A673 (cell line): ENCODE measurements around the gene ADM2. TPM values are rescaled to one million over a fixed set of nuclear protein-coding genes. Genes with fewer than 3 reads are reported as not detected.
"Not testable (repeated sequence)": the region's sequence is repeated elsewhere in the genome, so short reads cannot be mapped to it uniquely, and the experiment has no call there.

Experiments used
- Bru-seq: library from RNA; stranded (reverse); fragments of 400-500 nt; gene quantifications from one replicate; lab custom pipeline; 2021; lab: Mats Ljungman, UMichigan
- BruChase-seq, 2 experiments: library from RNA; stranded (reverse); fragments of 400-500 nt; gene quantifications; one replicate each; lab custom pipeline; 2021; lab: Mats Ljungman, UMichigan
- BruUV-seq: library from RNA; stranded (reverse); fragments of 400-500 nt; replicated peaks from 2 replicates; lab custom pipeline; 2021; lab: Mats Ljungman, UMichigan
- CTCF ChIA-PET: fragments of 300-600 bp; sonication (Branson Sonifier 250); formaldehyde crosslinking; loops from one replicate; lab custom pipeline; 2022; ENCODE audit warnings: antibody characterized with exemption; lab: Charles Lee
- POLR2A ChIA-PET: fragments of 300-600 bp; sonication (Branson Sonifier 250); formaldehyde crosslinking; loops from one replicate; lab custom pipeline; 2022; ENCODE audit warnings: antibody characterized with exemption; ENCODE audit not compliant: low non-redundant PET; lab: Charles Lee
- DNase-seq: peaks from one replicate; pipeline ENCODE4 v3.0.0-alpha.2; 2015; ENCODE audit warnings: low spot score
- H3K27ac ChIP-seq: fragments of 200-600 bp; sonication (generic); 2 replicates; pipeline ENCODE4 v1.5.1; 2016; ENCODE audit warnings: mixed run types, low read depth, mild to moderate bottlenecking, mixed read lengths, antibody characterized with exemption, low read length; ENCODE audit not compliant: poor library complexity, severe bottlenecking
- H3K27me3 ChIP-seq: fragments of 200-600 bp; sonication (generic); replicated peaks from 2 replicates; pipeline ENCODE4 v1.6.1; 2017; ENCODE audit warnings: mixed run types, low read depth, mild to moderate bottlenecking, mixed read lengths, antibody characterized with exemption, low read length; ENCODE audit not compliant: insufficient read depth, poor library complexity
- H3K36me3 ChIP-seq: fragments of 200-600 bp; sonication (generic); 2 replicates; pipeline ENCODE4 v1.6.1; 2016; ENCODE audit warnings: mixed run types, mild to moderate bottlenecking, mixed read lengths, antibody characterized with exemption, low read length; ENCODE audit not compliant: insufficient read depth, poor library complexity, severe bottlenecking
- H3K4me1 ChIP-seq: fragments of 200-600 bp; sonication (generic); 2 replicates; pipeline ENCODE4 v1.6.1; 2017; ENCODE audit warnings: mixed run types, mild to moderate bottlenecking, mixed read lengths, antibody characterized with exemption, low read length; ENCODE audit not compliant: insufficient read depth, poor library complexity, severe bottlenecking
- H3K4me3 ChIP-seq: fragments of 200-600 bp; sonication (generic); 2 replicates; pipeline ENCODE4 v1.5.1; 2016; ENCODE audit warnings: low read depth, mixed run types, mild to moderate bottlenecking, mixed read lengths, low read length; ENCODE audit not compliant: poor library complexity, severe bottlenecking
- H3K9me3 ChIP-seq: fragments of 200-600 bp; sonication (generic); 2 replicates; pipeline ENCODE4 v1.6.1; 2016; ENCODE audit warnings: mixed run types, low read depth, mild to moderate bottlenecking, mixed read lengths, antibody characterized with exemption, low read length; ENCODE audit not compliant: poor library complexity, severe bottlenecking
- EZH2 ChIP-seq: fragments of 200-600 bp; sonication (generic); IDR thresholded peaks from 2 replicates; pipeline ENCODE4 v1.6.1; 2017; ENCODE audit warnings: borderline replicate concordance, low read depth, mild to moderate bottlenecking, mixed read lengths, antibody characterized with exemption, low read length; ENCODE audit not compliant: poor library complexity, severe bottlenecking
- intact Hi-C: fragments of 100-400 bp; cut with micrococcal nuclease; formaldehyde crosslinking; loops from one replicate; pipeline ENCODE4 v1.10.0; 2022; ENCODE audit not compliant: unreplicated experiment
- long read RNA-seq: library from polyadenylated mRNA; stranded (forward); transcript quantifications from one replicate; pipeline ENCODE4 v2.0.0, GENCODE V29; 2022
- total RNA-seq: library from RNA; stranded (reverse); gene quantifications from 2 replicates; pipeline ENCODE4 v1.2.3, GENCODE V29; 2021
- TF ChIP-seq, protein P1 (sequence below): fragments of 300-800, 200-600 bp; sonication (generic); conservative IDR thresholded peaks from 2 replicates; pipeline ENCODE4 v1.5.1; 2017; ENCODE audit warnings: low read depth, mild to moderate bottlenecking, antibody characterized with exemption, low read length, moderate library complexity, mixed read lengths

ADM2 gene
- total RNA-seq (5.4 and 9.8 TPM in 2 replicates), Bru-seq, nascent RNA (percentile 45 among the genes with signal in this experiment), BruChase-seq, experiment 1, labeled RNA remaining after a 2-hour chase (percentile 59 among the genes with signal in this experiment), BruChase-seq, experiment 2, labeled RNA remaining after a 6-hour chase (percentile 56 among the genes with signal in this experiment)
- long read RNA-seq, full-length matches to known transcripts, result 6 of 14 reads
- long read RNA-seq, partial matches to known transcripts, result 0 of 14 reads
- long read RNA-seq, other reads (novel, unspliced or antisense), result 8 of 14 reads

- no peak for TF ChIP-seq EZH2
- TF ChIP-seq, protein P1, sequence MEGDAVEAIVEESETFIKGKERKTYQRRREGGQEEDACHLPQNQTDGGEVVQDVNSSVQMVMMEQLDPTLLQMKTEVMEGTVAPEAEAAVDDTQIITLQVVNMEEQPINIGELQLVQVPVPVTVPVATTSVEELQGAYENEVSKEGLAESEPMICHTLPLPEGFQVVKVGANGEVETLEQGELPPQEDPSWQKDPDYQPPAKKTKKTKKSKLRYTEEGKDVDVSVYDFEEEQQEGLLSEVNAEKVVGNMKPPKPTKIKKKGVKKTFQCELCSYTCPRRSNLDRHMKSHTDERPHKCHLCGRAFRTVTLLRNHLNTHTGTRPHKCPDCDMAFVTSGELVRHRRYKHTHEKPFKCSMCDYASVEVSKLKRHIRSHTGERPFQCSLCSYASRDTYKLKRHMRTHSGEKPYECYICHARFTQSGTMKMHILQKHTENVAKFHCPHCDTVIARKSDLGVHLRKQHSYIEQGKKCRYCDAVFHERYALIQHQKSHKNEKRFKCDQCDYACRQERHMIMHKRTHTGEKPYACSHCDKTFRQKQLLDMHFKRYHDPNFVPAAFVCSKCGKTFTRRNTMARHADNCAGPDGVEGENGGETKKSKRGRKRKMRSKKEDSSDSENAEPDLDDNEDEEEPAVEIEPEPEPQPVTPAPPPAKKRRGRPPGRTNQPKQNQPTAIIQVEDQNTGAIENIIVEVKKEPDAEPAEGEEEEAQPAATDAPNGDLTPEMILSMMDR, result no peak
- BruUV-seq, result no TSS peak
- ChIA-PET POLR2A (no interaction called here), CTCF (no interaction called here)
- peak within 1 kb of the TSS; percentile 82 for H3K4me3 ChIP-seq
- H3K4me1 ChIP-seq, result peaks cover 7% of the 10 kb centered on the region
- no peaks in the 10 kb centered on the region for H3K36me3 ChIP-seq
- intact Hi-C loops, result no loop called here
- no peaks in the 10 kb centered on the region for H3K9me3 ChIP-seq
- DNase-seq, result peak; percentile 63
- H3K27ac ChIP-seq, result peak within 1 kb of the TSS; percentile 77
- peaks cover 10% of the 10 kb centered on the region for H3K27me3 ChIP-seq
Observed at GRCh38 chr22:50481440-50482106, at the start of gene ADM2. Gene ADM2 (plus strand): TSS chr22:50481543. CDS start chr22:50481848, 305 bp downstream.

- Histone ChIP-seq H3K4me3 (no peak overlapping the region), H3K9me3 (no peaks in the 10 kb centered on the region), H3K27ac (no peak overlapping the region), H3K27me3 (no peaks in the 10 kb centered on the region), H3K36me3 (peaks cover 59% of the 10 kb centered on the region), H3K4me1 (no peaks in the 10 kb centered on the region)
- no peak for TF ChIP-seq EZH2
- TF ChIP-seq, protein P1, result no peak
- BruUV-seq, result no TSS peak
- intact Hi-C loops, result no loop called here
- ChIA-PET CTCF (no interaction called here), POLR2A (no interaction called here)
- DNase-seq, result no peak
Observed at GRCh38 chr22:50432131-50432876, 49.0 kb upstream of the ADM2 start.

- POLR2A ChIA-PET, DNase-seq, H3K9me3 ChIP-seq, H3K4me3 ChIP-seq, H3K27ac ChIP-seq, CTCF ChIA-PET, H3K4me1 ChIP-seq, H3K27me3 ChIP-seq, BruUV-seq, intact Hi-C loops: not testable (repeated sequence)
- H3K36me3 ChIP-seq, result peaks cover 59% of the 10 kb centered on the region
Observed at GRCh38 chr22:50432877-50433510, 48.3 kb upstream of the ADM2 start.
